Stimulated activated naive B cell treated with anti-CD40 and anti-IgM and Interleukin-4, amounts not matched to agents 10 μg/mL and 1 μg/mL and 100 μg/mL, for 72 hours (primary cell): ENCODE data around the gene SLC46A1.

Experiments
- ATAC-seq, 2 donors: fragments of 150-1000 bp; cut with Tn5 transposase; replicated peaks; 2 replicates each; pipeline ENCODE4 v1.10.0; 2021; ENCODE audit warnings: moderate library complexity in 1 of 2
- DNase-seq: peaks from one replicate; pipeline ENCODE4 v3.0.0; 2021
- H3K27ac Mint-ChIP-seq: one replicate; pipeline ENCODE4 v1.8.0; 2022; ENCODE audit warnings: mild to moderate bottlenecking, mixed read lengths
- H3K27me3 Mint-ChIP-seq, 2 donors: one replicate each; pipeline ENCODE4 v1.8.0; 2022; ENCODE audit warnings: mixed read lengths in 2 of 2
- H3K36me3 Mint-ChIP-seq, 2 donors: one replicate each; pipeline ENCODE4 v1.8.0; 2022; ENCODE audit warnings: mixed read lengths in 2 of 2, mild to moderate bottlenecking in 1 of 2
- H3K4me1 Mint-ChIP-seq, 2 donors: one replicate each; pipeline ENCODE4 v1.8.0; 2022; ENCODE audit warnings: mixed read lengths in 2 of 2, mild to moderate bottlenecking in 1 of 2
- H3K4me3 Mint-ChIP-seq, 2 donors: one replicate each; pipeline ENCODE4 v1.8.0; 2022; ENCODE audit warnings: mild to moderate bottlenecking in 2 of 2, mixed read lengths in 2 of 2, moderate library complexity in 1 of 2
- H3K9me3 Mint-ChIP-seq, 2 donors: one replicate each; pipeline ENCODE4 v1.8.0; 2022; ENCODE audit warnings: mixed read lengths in 2 of 2, mild to moderate bottlenecking in 1 of 2

The SLC46A1 gene

DNA sequence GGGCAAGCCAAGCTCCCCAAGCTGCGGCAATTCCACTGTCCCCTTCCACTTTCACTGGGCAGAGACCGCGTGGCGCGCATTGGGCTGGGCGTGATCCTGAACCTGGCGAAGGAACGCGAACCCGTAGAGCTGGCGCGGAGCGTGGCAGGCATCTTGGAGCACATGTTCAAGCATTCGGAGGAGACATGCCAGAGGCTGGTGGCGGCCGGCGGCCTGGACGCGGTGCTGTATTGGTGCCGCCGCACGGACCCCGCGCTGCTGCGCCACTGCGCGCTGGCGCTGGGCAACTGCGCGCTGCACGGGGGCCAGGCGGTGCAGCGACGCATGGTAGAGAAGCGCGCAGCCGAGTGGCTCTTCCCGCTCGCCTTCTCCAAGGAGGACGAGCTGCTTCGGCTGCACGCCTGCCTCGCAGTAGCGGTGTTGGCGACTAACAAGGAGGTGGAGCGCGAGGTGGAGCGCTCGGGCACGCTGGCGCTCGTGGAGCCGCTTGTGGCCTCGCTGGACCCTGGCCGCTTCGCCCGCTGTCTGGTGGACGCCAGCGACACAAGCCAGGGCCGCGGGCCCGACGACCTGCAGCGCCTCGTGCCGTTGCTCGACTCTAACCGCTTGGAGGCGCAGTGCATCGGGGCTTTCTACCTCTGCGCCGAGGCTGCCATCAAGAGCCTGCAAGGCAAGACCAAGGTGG, 24.7 kb downstream of the SLC46A1 start:
- no peak for DNase-seq
- no peaks in the 10 kb centered on the region for H3K9me3 Mint-ChIP-seq
- H3K27me3 Mint-ChIP-seq = peaks cover 17 to 51% of the 10 kb centered on the region in 2 donors

GRCh38 chr17:28379814-28380801, 25.9 kb downstream of the SLC46A1 start:
- H3K9me3 Mint-ChIP-seq = no peaks in the 10 kb centered on the region
- DNase-seq (no peak), ATAC-seq (no peak)
- H3K4me1 Mint-ChIP-seq = peaks cover 23 to 42% of the 10 kb centered on the region in 2 donors
- H3K27me3 Mint-ChIP-seq = peaks cover 14 to 45% of the 10 kb centered on the region in 2 donors
- no peak overlapping the region for H3K4me3 Mint-ChIP-seq
- peak overlapping the region; percentile 37 for H3K27ac Mint-ChIP-seq
- peaks cover 34 to 40% of the 10 kb centered on the region in 2 donors for H3K36me3 Mint-ChIP-seq

More for the DNA sequence above, 24.7 kb downstream of the SLC46A1 start:
- H3K27ac Mint-ChIP-seq = peak overlapping the region; percentile 32
- H3K4me3 Mint-ChIP-seq = peak overlapping the region; percentile 18 to 69
- no peak for ATAC-seq
- H3K36me3 Mint-ChIP-seq = peaks cover 37 to 44% of the 10 kb centered on the region in 2 donors
- H3K4me1 Mint-ChIP-seq = peaks cover 27 to 46% of the 10 kb centered on the region in 2 donors

- DNase-seq (no peak), ATAC-seq (no peak)
- Mint-ChIP-seq H3K4me1 (peaks cover 24 to 39% of the 10 kb centered on the region in 2 donors), H3K4me3 (peak overlapping the region; percentile 85 to 96), H3K36me3 (peaks cover 4 to 13% of the 10 kb centered on the region in 2 donors), H3K27me3 (no peaks in the 10 kb centered on the region), H3K27ac (peak overlapping the region; percentile 89), H3K9me3 (no peaks in the 10 kb centered on the region)
These were observed 33.1 kb downstream of the SLC46A1 start for GRCh38 chr17:28372945-28373274.

DNA sequence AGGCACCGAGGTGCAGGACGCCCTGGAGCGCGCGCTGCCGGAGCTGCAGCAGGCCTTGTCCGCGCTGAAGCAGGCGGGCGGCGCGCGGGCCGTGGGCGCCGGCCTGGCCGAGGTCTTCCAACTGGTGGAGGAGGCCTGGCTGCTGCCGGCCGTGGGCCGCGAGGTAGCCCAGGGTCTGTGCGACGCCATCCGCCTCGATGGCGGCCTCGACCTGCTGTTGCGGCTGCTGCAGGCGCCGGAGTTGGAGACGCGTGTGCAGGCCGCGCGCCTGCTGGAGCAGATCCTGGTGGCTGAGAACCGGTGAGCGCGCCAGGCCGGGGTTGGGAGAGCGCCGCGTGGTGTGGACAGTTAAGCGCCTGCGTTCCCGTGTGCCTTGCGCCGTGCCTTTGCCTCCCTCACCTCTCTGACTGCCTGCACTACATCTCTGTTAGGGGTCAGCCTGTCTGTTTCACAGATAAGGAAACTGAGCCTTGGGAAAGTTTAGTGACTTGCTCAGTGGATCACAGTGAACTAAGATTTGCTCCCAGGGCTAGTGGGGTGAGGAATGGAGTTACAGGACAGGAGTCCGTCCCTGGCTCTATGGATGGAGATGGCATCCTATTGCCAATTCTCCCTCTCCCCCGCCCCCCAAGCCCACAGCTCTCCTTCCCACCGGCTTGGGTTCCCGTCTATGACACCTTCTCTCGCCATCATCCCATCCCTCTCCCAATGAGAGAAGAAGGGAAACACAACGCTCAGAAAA, 33.6 kb downstream of the SLC46A1 start:
- Mint-ChIP-seq H3K27ac (peak overlapping the region; percentile 89), H3K4me1 (peaks cover 24 to 39% of the 10 kb centered on the region in 2 donors), H3K4me3 (peak overlapping the region; percentile 85 to 96), H3K9me3 (no peaks in the 10 kb centered on the region), H3K27me3 (no peaks in the 10 kb centered on the region), H3K36me3 (peaks cover 4 to 13% of the 10 kb centered on the region in 2 donors)
- peak; percentile 15 to 24 for ATAC-seq
- no peak for DNase-seq

GRCh38 chr17:28371245-28372202, 34.5 kb downstream of the SLC46A1 start, which contains the start of gene SARM1:
SARM1 (plus strand) TSS chr17:28371694; CDS start chr17:28372033, 339 bp downstream.
- peak; percentile 84 for DNase-seq
- peak; percentile 90 for ATAC-seq
- Mint-ChIP-seq H3K27me3 (no peaks in the 10 kb centered on the region), H3K4me3 (peak within 1 kb of the TSS; percentile 96), H3K9me3 (no peaks in the 10 kb centered on the region), H3K27ac (peak within 1 kb of the TSS; percentile 94), H3K36me3 (peaks cover 4 to 14% of the 10 kb centered on the region in 2 donors), H3K4me1 (peaks cover 24 to 39% of the 10 kb centered on the region in 2 donors)

DNA sequence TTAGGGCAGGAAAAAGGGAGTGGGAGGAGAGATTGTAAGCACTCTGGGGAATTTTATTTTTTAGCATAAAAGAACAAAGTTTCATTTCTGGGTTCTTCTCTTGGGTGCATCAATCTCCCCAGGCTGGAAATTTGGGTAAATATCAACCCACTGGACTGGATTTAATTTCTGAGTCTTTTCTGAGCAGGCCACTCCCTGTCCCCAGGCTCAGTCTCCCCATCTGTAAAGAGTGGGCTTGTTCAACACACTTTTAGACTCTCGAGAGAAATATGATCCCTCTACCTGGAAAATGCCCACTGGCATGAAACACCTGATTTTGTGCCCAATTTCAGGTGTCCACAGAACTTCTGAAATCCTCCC, 35.3 kb downstream of the SLC46A1 start:
- peaks cover 24 to 39% of the 10 kb centered on the region in 2 donors for H3K4me1 Mint-ChIP-seq
- no peaks in the 10 kb centered on the region for H3K27me3 Mint-ChIP-seq
- no peaks in the 10 kb centered on the region for H3K9me3 Mint-ChIP-seq
- peaks cover 5 to 18% of the 10 kb centered on the region in 2 donors for H3K36me3 Mint-ChIP-seq
- DNase-seq = no peak
- peak overlapping the region in 1 of 2 donors; percentile 96 for H3K4me3 Mint-ChIP-seq
- no peak for ATAC-seq
- peak overlapping the region; percentile 94 for H3K27ac Mint-ChIP-seq

DNA sequence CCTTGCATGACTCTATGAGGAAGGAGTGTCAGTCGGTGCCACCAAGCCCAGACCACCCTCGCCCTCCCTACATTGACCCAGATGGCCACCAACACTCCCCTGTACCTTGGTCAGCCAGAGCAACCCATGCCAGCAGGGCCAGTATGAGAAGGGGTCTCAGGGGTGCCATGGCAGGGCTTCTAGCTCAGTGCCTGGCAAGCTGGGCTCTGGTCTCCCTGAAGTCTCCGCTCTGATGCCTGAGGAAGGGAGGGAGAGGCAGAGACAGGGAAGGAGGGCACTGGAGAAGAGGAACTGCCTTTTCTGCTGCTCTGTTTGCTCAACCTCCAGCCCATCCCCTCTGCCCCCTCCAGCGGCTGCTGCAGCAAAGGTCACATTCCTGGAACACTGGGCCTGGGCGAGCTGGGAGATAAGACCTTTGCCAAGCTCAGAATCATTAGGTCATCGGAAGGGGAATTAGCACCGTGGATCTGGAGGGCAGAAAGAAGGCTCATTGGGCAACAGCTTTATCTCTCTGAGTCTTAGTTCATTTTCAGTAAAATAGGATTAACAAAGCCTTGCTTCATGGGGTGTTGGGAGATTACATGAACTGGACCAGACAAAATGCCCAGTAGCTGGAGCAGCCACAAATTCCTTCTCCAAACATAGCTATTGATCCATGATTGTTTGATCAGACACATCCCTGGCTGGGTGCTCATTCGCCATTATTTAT, 35.8 kb downstream of the SLC46A1 start, which contains the start of gene VTN:
VTN (minus strand) TSS at position 273 of the 709 bp plus-strand sequence; CDS start at position 169, 104 bp downstream.
- Mint-ChIP-seq H3K9me3 (no peaks in the 10 kb centered on the region), H3K4me1 (peaks cover 24 to 39% of the 10 kb centered on the region in 2 donors), H3K4me3 (peak within 1 kb of the TSS; percentile 96), H3K27me3 (no peaks in the 10 kb centered on the region), H3K36me3 (peaks cover 7 to 18% of the 10 kb centered on the region in 2 donors), H3K27ac (peak within 1 kb of the TSS; percentile 94)
- DNase-seq = no peak
- no peak for ATAC-seq

DNA sequence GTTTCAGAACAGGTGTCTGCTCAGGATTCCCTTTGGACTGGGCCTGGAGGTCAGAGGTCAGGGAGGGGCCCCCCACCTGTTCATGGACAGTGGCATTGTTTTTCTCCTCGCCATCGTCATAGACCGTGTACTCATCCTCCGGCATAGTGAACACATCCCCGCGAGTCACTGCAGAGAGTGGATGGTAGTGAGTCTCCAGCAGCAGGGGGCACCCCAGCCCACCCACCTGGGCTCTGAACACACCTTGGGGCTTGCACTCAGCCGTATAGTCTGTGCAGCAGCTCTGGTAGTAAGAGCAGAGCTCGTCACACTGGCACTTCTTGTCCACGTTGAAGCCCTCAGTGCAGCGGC, 36.4 kb downstream of the SLC46A1 start:
- H3K27me3 Mint-ChIP-seq = no peaks in the 10 kb centered on the region
- peaks cover 22 to 39% of the 10 kb centered on the region in 2 donors for H3K4me1 Mint-ChIP-seq
- H3K27ac Mint-ChIP-seq = peak overlapping the region; percentile 25
- DNase-seq (no peak), ATAC-seq (no peak)
- peaks cover 4 to 15% of the 10 kb centered on the region in 2 donors for H3K36me3 Mint-ChIP-seq
- H3K4me3 Mint-ChIP-seq = no peak overlapping the region
- H3K9me3 Mint-ChIP-seq = no peaks in the 10 kb centered on the region

DNA sequence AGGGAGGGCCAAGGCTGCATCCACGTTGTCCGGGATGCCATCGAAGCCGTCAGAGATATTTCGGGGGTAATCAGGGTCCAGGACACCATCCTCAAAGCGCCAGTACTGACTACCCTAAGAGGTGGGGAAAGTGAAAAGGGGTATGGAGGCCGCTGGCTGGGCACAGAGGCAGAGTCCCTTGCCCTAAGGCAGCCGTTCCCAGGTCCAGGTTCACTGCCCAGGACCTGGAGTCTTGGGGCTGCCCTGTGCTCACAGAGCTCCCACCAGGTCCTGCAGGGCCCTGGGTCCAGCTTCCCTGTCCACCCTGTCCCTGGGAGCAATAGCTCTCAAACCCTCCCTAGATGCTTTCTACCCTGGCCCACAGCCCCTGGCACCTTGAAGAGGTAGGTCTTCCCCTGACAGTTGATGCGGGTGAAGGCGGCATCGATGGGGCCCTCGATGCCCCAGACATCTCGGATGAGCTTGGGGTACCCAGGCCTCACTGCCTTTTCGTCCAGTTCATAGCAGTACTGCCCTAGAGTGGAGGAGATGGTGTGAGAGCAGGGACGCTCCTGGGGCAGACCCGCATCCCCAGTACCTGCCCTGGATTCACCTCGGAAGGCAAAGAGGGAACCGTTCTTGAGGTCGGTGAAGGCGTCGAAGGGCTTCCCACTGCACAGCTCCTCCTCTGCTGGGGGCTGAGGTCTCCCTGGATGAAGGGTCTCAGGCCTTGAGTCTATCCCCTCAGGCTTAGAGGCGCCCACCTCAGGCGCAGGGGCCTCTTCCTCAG, 36.9 kb downstream of the SLC46A1 start:
- H3K4me3 Mint-ChIP-seq = no peak overlapping the region
- H3K36me3 Mint-ChIP-seq = peaks cover 6 to 17% of the 10 kb centered on the region in 2 donors
- no peak overlapping the region for H3K27ac Mint-ChIP-seq
- H3K4me1 Mint-ChIP-seq = peaks cover 22 to 39% of the 10 kb centered on the region in 2 donors
- no peak for ATAC-seq
- H3K9me3 Mint-ChIP-seq = no peaks in the 10 kb centered on the region
- no peaks in the 10 kb centered on the region for H3K27me3 Mint-ChIP-seq
- no peak for DNase-seq

DNA sequence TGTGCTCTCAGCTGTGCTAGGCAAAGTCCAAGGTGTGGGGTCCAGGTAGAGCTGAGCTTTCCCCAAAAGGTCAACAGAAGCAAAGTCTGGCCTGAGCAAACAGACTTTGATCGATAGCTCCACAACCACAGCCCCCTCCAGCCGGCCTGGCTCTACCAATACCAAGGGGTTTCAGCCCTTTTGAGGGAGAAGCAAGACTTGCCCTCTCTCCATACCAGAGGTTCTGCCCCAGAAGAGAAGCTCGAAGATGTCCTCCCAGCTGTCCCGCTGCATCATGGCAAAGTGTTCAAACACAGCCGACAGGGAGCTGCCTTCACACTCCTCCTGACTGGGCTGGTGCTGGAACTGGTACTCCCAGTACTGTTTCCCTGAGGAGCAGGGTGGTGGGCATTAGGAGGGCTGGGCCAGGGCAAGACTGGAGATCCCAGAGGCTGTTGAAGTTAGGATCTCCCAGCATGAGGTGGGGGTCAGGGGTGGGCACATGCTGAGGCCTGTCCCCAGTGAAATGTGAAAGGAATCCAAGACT, 37.6 kb downstream of the SLC46A1 start:
- H3K4me3 Mint-ChIP-seq = no peak overlapping the region
- H3K27ac Mint-ChIP-seq = no peak overlapping the region
- no peaks in the 10 kb centered on the region for H3K9me3 Mint-ChIP-seq

GRCh38 chr17:28367641-28368305, 38.2 kb downstream of the SLC46A1 start:
- Mint-ChIP-seq H3K27ac (no peak overlapping the region), H3K4me1 (peaks cover 14 to 29% of the 10 kb centered on the region in 2 donors), H3K27me3 (no peaks in the 10 kb centered on the region), H3K9me3 (no peaks in the 10 kb centered on the region), H3K36me3 (peaks cover 8 to 19% of the 10 kb centered on the region in 2 donors), H3K4me3 (no peak overlapping the region)
- DNase-seq (no peak), ATAC-seq (no peak)

More for the DNA sequence above, 37.6 kb downstream of the SLC46A1 start:
- H3K27me3 Mint-ChIP-seq = no peaks in the 10 kb centered on the region
- ATAC-seq = no peak
- peaks cover 19 to 35% of the 10 kb centered on the region in 2 donors for H3K4me1 Mint-ChIP-seq
- H3K36me3 Mint-ChIP-seq = peaks cover 8 to 21% of the 10 kb centered on the region in 2 donors
- no peak for DNase-seq
